Measurements from ENCODE around the gene MAGI3.

GRCh38 chr1:113422315-113423068 lies 32.2 kb downstream of the MAGI3 start:
- no peak for TF ChIP-seq CTCF (IDR thresholded peaks at IDR 0.05)
- no peak for TF ChIP-seq POLR2A (IDR thresholded peaks at IDR 0.05)

Data from adrenal gland (tissue), 5 donors.